Naive thymus-derived CD4-positive, alpha-beta T cell (primary cell): ENCODE results near the gene ADGRB3. TPM values are rescaled to one million over a fixed set of nuclear protein-coding genes. Genes with fewer than 3 reads are reported as not detected.
"Not testable (repeated sequence)": the region's sequence is repeated elsewhere in the genome, so short reads cannot be mapped to it uniquely, and the experiment has no call there.

ENCODE experiments used
- ATAC-seq: fragments of 150-1000 bp; cut with Tn5 transposase; 2 replicates; pipeline ENCODE4 v1.10.0; 2021; ENCODE audit warnings: mild to moderate bottlenecking, moderate library complexity
- CTCF ChIA-PET: fragments of 350-600 bp; sonication (Branson Sonifier 250); formaldehyde crosslinking; loops from one replicate; lab custom pipeline; 2021; ENCODE audit warnings: antibody characterized with exemption; lab: Charles Lee
- POLR2A ChIA-PET: fragments of 350-600 bp; sonication (Branson Sonifier 250); formaldehyde crosslinking; loops from one replicate; lab custom pipeline; 2021; ENCODE audit warnings: antibody characterized with exemption, inconsistent platforms; lab: Charles Lee
- DNase-seq, 9 donors: peaks; one replicate each; pipeline versions ENCODE4 v3.0.0 to v3.0.0-alpha.2; 2020 to 2022; ENCODE audit warnings: mixed read lengths in 1 of 9
- H3K27ac ChIP-seq: one replicate; pipeline ENCODE4 v1.7.0; 2013; ENCODE audit warnings: mild to moderate bottlenecking, low read depth, low read length, moderate library complexity
- H3K27me3 ChIP-seq, 2 donors: one replicate each; pipeline ENCODE4 v1.7.0; 2013; ENCODE audit warnings: low read length in 2 of 2, mild to moderate bottlenecking in 2 of 2, moderate library complexity in 2 of 2; ENCODE audit not compliant: control insufficient read depth in 2 of 2, insufficient read depth in 2 of 2
- H3K36me3 ChIP-seq, 3 experiments: 1 replicate in 2 of 3; 2 replicates in 1 of 3; pipeline ENCODE4 v1.7.0; 2013; ENCODE audit warnings: low read length in 3 of 3, mild to moderate bottlenecking in 3 of 3, moderate library complexity in 1 of 3; ENCODE audit not compliant: insufficient read depth in 3 of 3, control insufficient read depth in 2 of 3
- H3K4me1 ChIP-seq, 2 donors: one replicate each; pipeline ENCODE4 v1.7.0; 2013; ENCODE audit warnings: low read length in 2 of 2, mild to moderate bottlenecking in 2 of 2, moderate library complexity in 1 of 2; ENCODE audit not compliant: control insufficient read depth in 2 of 2, insufficient read depth in 2 of 2
- H3K4me3 ChIP-seq: 2 replicates; pipeline ENCODE4 v1.7.0; 2013; ENCODE audit warnings: mild to moderate bottlenecking, low read length
- H3K9me3 ChIP-seq, 3 experiments: 1 replicate in 2 of 3; 2 replicates in 1 of 3; pipeline ENCODE4 v1.7.0; 2013; ENCODE audit warnings: low read length in 3 of 3; ENCODE audit not compliant: control insufficient read depth in 2 of 3
- H3K27ac Mint-ChIP-seq, 9 donors: one replicate each; pipeline ENCODE4 v1.8.0; 2020 to 2022; ENCODE audit warnings: mixed read lengths in 9 of 9, mild to moderate bottlenecking in 8 of 9, moderate library complexity in 5 of 9, inconsistent platforms in 2 of 9
- H3K27me3 Mint-ChIP-seq, 5 donors: one replicate each; pipeline ENCODE4 v1.8.0; 2021 to 2022; ENCODE audit warnings: mixed read lengths in 5 of 5, mild to moderate bottlenecking in 1 of 5
- H3K36me3 Mint-ChIP-seq, 5 donors: one replicate each; pipeline ENCODE4 v1.8.0; 2020 to 2022; ENCODE audit warnings: mixed read lengths in 5 of 5, mild to moderate bottlenecking in 3 of 5, inconsistent platforms in 1 of 5
- H3K4me1 Mint-ChIP-seq, 7 donors: one replicate each; pipeline ENCODE4 v1.8.0; 2020 to 2022; ENCODE audit warnings: mixed read lengths in 7 of 7, mild to moderate bottlenecking in 3 of 7, inconsistent platforms in 1 of 7
- H3K4me3 Mint-ChIP-seq, 10 donors: one replicate each; pipeline ENCODE4 v1.8.0; 2020 to 2022; ENCODE audit warnings: mild to moderate bottlenecking in 10 of 10, mixed read lengths in 10 of 10, moderate library complexity in 6 of 10, inconsistent platforms in 2 of 10
- H3K9me3 Mint-ChIP-seq, 11 donors: one replicate each; pipeline ENCODE4 v1.8.0; 2020 to 2022; ENCODE audit warnings: mixed read lengths in 11 of 11, mild to moderate bottlenecking in 4 of 11, inconsistent platforms in 1 of 11, moderate library complexity in 1 of 11
- intact Hi-C, 2 donors: fragments of 100-400 bp; cut with micrococcal nuclease; formaldehyde crosslinking; loops; one replicate each; pipeline ENCODE4 v1.15.1; 2023
- polyA plus RNA-seq, 2 donors: library from polyadenylated mRNA; unstranded; fragments of 300-500 nt; fragmentation: Illumina TruSeq; gene quantifications; one replicate each; pipeline ENCODE4 v1.2.3, GENCODE V29; 2021
- total RNA-seq, 6 experiments: library from RNA in 5 of 6; stranded (reverse) in 5 of 6; gene quantifications; 1 replicate in 5 of 6; 2 replicates in 1 of 6; pipeline ENCODE4 v1.2.3 and lab custom pipeline; 2021 to 2026

Gene ADGRB3
- total and polyA plus RNA-seq, 7 experiments from 2014 or later = not detected

DNA sequence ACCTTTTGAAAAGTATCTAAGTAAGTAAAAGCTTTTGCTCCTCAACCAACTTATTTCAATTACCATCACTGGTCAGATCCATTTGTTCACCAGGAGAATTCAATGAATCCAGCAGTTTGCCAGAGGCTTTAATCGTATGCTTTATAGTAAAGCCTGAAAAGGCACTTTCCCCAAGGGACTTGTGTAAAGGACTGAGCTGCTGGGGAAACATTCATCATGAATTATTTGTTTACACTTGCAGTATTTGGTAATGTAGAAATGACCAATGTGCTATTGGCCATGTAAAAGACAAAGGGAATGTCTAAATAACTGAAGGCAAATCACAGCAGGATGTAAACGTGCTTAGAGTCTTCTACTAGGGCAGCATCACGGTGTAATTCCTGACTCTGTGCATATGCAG, 471.4 kb downstream of the ADGRB3 start:
- POLR2A ChIA-PET = no interaction called here
- intact Hi-C loops = no loop called here
- no peak for DNase-seq

DNA sequence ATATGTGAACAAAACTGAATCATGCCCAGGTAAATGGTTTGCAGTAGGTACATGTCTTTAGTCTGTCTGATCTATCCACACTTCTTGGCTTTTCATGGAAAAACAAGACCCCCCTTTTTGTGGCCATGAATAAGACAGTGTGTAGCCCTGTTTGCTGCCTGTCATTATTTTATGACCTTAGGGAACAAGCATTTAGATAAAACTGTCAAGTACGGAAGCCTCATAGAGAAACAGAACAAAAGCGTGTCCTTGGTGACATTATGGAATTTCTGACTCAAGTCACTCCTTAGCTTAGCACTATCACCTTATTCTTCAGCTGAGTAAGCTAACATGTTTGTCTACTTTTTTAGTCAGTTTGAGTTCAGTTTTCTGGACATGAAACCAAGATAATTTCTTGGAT, 476.2 kb downstream of the ADGRB3 start:
- Histone ChIP-seq H3K4me1 (no peaks in the 10 kb centered on the region), H3K27ac (no peak overlapping the region), H3K36me3 (no peaks in the 10 kb centered on the region), H3K4me3 (no peak overlapping the region), H3K27me3 (no peaks in the 10 kb centered on the region), H3K9me3 (no peaks in the 10 kb centered on the region)
- no peak for ATAC-seq
- no peaks in the 10 kb centered on the region for H3K4me1 Mint-ChIP-seq
- ChIA-PET POLR2A (no interaction called here), CTCF (interaction anchor here (0.6 kb wide), 1 partner anchor 471 kb away, joined by 3 read pairs; no protein-coding TSS in a partner anchor)
- intact Hi-C loops = no loop called here
- no peak overlapping the region for H3K4me3 Mint-ChIP-seq
- no peak for DNase-seq
- H3K36me3 Mint-ChIP-seq = no peaks in the 10 kb centered on the region
- no peak overlapping the region for H3K27ac Mint-ChIP-seq
- H3K27me3 Mint-ChIP-seq = no peaks in the 10 kb centered on the region
- H3K9me3 Mint-ChIP-seq = peaks cover 0 to 10% (median 0%) of the 10 kb centered on the region in 11 donors

More for the DNA sequence above, 471.4 kb downstream of the ADGRB3 start:
- CTCF ChIA-PET = no interaction called here
- H3K9me3 Mint-ChIP-seq = peaks cover 0 to 7% (median 0%) of the 10 kb centered on the region in 11 donors
- H3K27ac Mint-ChIP-seq = no peak overlapping the region
- H3K9me3 ChIP-seq = no peaks in the 10 kb centered on the region
- no peak for ATAC-seq
- H3K27ac ChIP-seq = no peak overlapping the region
- no peaks in the 10 kb centered on the region for H3K4me1 ChIP-seq
- H3K36me3 Mint-ChIP-seq = no peaks in the 10 kb centered on the region
- no peaks in the 10 kb centered on the region for H3K27me3 Mint-ChIP-seq
- no peaks in the 10 kb centered on the region for H3K36me3 ChIP-seq
- no peaks in the 10 kb centered on the region for H3K27me3 ChIP-seq
- H3K4me3 Mint-ChIP-seq = no peak overlapping the region
- H3K4me3 ChIP-seq = no peak overlapping the region
- H3K4me1 Mint-ChIP-seq = no peaks in the 10 kb centered on the region

DNA sequence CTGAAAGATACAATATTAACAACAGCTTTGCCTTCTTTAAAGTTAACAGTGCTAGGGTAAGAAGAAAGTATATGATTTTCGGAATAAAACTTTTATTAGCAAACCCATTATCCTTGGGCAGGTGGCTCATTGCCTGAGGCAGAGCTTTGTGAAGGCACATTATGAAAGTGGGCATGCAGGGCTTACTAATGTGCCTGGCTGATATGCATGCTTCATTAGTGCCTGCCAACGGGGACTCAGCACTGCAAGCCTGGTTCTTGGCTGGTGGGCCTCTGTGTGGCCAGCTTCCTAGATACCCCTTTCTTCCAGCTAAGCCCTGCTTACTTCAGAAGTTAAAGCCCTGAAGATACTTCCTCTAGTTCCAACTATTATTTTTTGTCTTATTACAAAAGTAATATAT, 481.6 kb downstream of the ADGRB3 start:
- no peak for ATAC-seq
- Mint-ChIP-seq H3K4me1 (no peaks in the 10 kb centered on the region), H3K4me3 (no peak overlapping the region), H3K27me3 (no peaks in the 10 kb centered on the region), H3K27ac (no peak overlapping the region), H3K9me3 (peaks cover 0 to 10% (median 5%) of the 10 kb centered on the region in 11 donors), H3K36me3 (peaks cover 0 to 3% (median 0%) of the 10 kb centered on the region in 5 donors)
- intact Hi-C loops = no loop called here
- ChIA-PET CTCF (no interaction called here), POLR2A (no interaction called here)
- no peaks in the 10 kb centered on the region for H3K36me3 ChIP-seq
- H3K9me3 ChIP-seq = no peaks in the 10 kb centered on the region
- H3K27me3 ChIP-seq = no peaks in the 10 kb centered on the region
- H3K4me3 ChIP-seq = no peak overlapping the region
- no peak overlapping the region for H3K27ac ChIP-seq
- DNase-seq = no peak
- H3K4me1 ChIP-seq = no peaks in the 10 kb centered on the region

DNA sequence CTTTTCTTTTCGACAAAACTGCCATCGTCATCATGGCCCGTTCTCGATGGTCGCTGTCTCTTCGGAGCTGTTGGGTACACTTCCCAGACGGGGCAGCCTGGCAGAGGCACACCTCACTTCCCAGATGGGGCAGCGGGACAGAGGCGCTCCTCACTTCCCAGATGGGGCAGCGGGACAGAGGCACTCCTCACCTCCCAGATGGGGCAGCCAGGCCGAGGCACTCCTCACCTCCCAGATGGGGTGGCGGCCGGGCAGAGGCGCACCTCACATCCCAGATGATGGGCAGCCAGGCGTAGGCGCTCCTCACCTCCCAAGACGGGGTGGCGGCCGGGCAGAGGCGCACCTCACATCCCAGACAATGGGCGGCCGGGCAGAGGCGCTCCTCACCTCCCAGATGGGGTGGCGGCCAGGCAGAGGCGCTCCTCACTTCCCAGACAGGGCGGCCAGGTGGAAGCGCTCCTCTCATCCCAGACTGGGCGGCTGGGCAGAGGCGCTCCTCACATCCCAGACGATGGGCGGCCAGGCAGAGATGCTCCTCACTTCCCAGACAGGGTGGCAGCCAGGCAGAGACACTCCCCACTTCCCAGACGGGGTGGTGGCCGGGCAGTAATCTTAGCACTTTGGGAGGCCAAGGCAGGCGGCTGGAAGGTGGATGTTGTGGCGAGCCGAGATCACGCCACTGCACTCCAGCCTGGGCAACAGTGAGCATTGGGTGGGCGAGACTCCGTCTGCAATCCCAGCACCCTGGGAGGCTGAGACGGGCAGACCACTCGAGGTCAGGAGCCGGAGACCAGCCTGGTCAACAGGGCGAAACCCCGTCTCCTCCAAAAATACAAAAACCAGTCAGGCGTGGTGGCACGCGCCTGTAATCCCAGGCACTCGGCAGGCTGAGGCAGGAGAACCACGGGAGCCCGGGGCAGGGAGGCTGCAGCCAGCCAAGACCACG, 486.7 kb downstream of the ADGRB3 start:
- H3K4me1 ChIP-seq, intact Hi-C loops, H3K4me3 Mint-ChIP-seq, DNase-seq, ATAC-seq, POLR2A ChIA-PET, H3K27me3 Mint-ChIP-seq, H3K4me1 Mint-ChIP-seq, H3K27ac ChIP-seq, H3K9me3 ChIP-seq, CTCF ChIA-PET, H3K9me3 Mint-ChIP-seq, H3K36me3 ChIP-seq, H3K27me3 ChIP-seq, H3K27ac Mint-ChIP-seq, H3K36me3 Mint-ChIP-seq, H3K4me3 ChIP-seq: not testable (repeated sequence)

DNA sequence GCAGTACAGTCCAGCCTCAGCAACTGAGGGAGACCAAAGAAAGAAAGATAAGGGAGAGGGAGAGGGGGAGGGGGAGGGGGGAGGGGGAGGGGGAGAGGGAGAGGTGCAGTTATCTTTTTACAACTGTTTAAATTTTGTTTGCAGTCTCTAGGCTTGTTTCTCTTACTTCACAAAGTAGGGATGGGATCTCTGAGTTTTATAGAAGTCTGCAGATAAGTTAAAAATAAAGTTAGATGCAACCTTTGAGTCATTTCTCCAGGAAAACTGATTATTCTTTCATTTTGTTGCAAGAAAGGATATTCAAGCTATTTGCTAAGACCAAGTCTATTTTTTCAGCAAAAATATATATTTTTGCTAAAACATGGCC, 487.3 kb downstream of the ADGRB3 start:
- Histone ChIP-seq H3K4me1 (no peaks in the 10 kb centered on the region), H3K9me3 (no peaks in the 10 kb centered on the region), H3K27ac (no peak overlapping the region), H3K36me3 (no peaks in the 10 kb centered on the region), H3K4me3 (no peak overlapping the region), H3K27me3 (no peaks in the 10 kb centered on the region)
- no peaks in the 10 kb centered on the region for H3K27me3 Mint-ChIP-seq
- no peak overlapping the region for H3K27ac Mint-ChIP-seq
- peaks cover 0 to 3% (median 0%) of the 10 kb centered on the region in 5 donors for H3K36me3 Mint-ChIP-seq
- peaks cover 0 to 9% (median 4%) of the 10 kb centered on the region in 11 donors for H3K9me3 Mint-ChIP-seq
- ChIA-PET CTCF (no interaction called here), POLR2A (no interaction called here)
- no peaks in the 10 kb centered on the region for H3K4me1 Mint-ChIP-seq
- intact Hi-C loops = no loop called here
- H3K4me3 Mint-ChIP-seq = no peak overlapping the region
- ATAC-seq (no peak), DNase-seq (no peak)

DNA sequence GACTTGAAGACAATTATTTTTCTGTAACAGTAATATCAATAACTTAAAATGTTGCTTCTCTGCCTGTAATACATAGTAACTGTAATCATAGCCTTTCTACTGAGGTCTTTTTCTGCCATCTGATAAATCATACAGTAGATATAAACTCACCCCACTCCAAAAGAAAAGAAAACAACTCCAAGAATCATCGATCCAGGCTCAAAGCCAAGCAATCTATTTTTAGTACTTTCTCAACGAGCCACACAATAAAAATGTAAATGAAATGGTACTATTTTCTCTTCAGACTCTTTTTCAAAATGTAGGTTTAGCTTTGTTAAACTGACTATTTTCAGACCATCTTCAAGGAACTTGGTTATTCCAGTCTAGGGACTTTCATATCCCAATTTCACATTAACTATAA, 493.3 kb downstream of the ADGRB3 start:
- H3K36me3 Mint-ChIP-seq = no peaks in the 10 kb centered on the region
- H3K4me3 ChIP-seq = no peak overlapping the region
- no peak overlapping the region for H3K4me3 Mint-ChIP-seq
- intact Hi-C loops = no loop called here
- no peak overlapping the region for H3K27ac ChIP-seq
- H3K27me3 ChIP-seq = no peaks in the 10 kb centered on the region
- no peaks in the 10 kb centered on the region for H3K4me1 ChIP-seq
- H3K4me1 Mint-ChIP-seq = no peaks in the 10 kb centered on the region
- H3K9me3 ChIP-seq = no peaks in the 10 kb centered on the region
- ChIA-PET CTCF (no interaction called here), POLR2A (no interaction called here)
- H3K9me3 Mint-ChIP-seq = peaks cover 0 to 12% (median 3%) of the 10 kb centered on the region in 11 donors
- H3K36me3 ChIP-seq = no peaks in the 10 kb centered on the region
- ATAC-seq = no peak
- DNase-seq = no peak
- no peak overlapping the region for H3K27ac Mint-ChIP-seq
- H3K27me3 Mint-ChIP-seq = no peaks in the 10 kb centered on the region

DNA sequence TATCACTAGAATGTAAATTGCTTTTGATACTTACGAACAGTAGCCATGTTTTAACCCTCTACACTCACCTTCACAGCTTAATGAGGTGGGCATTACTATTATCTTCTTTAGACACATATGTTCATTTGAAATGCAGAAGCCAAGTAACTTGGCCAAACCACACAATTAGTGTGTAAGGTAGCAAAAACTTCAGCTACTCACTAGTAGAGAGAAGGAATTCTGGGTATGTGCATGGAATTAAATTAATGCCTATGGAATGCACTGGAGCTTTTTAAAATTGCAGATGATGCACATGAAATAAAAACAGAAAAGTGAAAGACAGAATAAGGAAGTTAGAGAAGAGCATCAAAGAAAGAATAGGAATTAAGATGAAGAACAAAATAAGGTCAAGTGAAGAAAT, 494.0 kb downstream of the ADGRB3 start:
- Histone ChIP-seq H3K27ac (no peak overlapping the region), H3K9me3 (no peaks in the 10 kb centered on the region), H3K4me3 (no peak overlapping the region), H3K4me1 (no peaks in the 10 kb centered on the region), H3K36me3 (no peaks in the 10 kb centered on the region), H3K27me3 (no peaks in the 10 kb centered on the region)
- ChIA-PET POLR2A (no interaction called here), CTCF (no interaction called here)
- H3K4me1 Mint-ChIP-seq = no peaks in the 10 kb centered on the region
- H3K27me3 Mint-ChIP-seq = no peaks in the 10 kb centered on the region
- DNase-seq (no peak), ATAC-seq (no peak)
- no peak overlapping the region for H3K27ac Mint-ChIP-seq
- H3K36me3 Mint-ChIP-seq = no peaks in the 10 kb centered on the region
- H3K9me3 Mint-ChIP-seq = peaks cover 1 to 12% (median 5%) of the 10 kb centered on the region in 11 donors
- no peak overlapping the region for H3K4me3 Mint-ChIP-seq
- intact Hi-C loops = no loop called here
